Breast epithelium (tissue), 3 donors: Measurements from ENCODE around the gene INSR.

Experiments
- POLR2A ChIP-seq: fragments of 450-650 bp; IDR thresholded peaks from one replicate; pipeline ENCODE4 v1.6.1; 2016; ENCODE audit warnings: antibody characterized with exemption, mild to moderate bottlenecking, moderate library complexity
- POLR2AphosphoS5 ChIP-seq, 3 donors: sonication (generic); formaldehyde crosslinking; IDR thresholded peaks; one replicate each; pipeline ENCODE4 v1.6.1; 2017; ENCODE audit warnings: antibody characterized with exemption in 3 of 3
- TF ChIP-seq, protein P1 (sequence below), 3 donors: fragments of 450-650 bp; IDR thresholded peaks; one replicate each; pipeline ENCODE4 v1.5.1; 2016 to 2017; ENCODE audit warnings: antibody characterized with exemption in 3 of 3, mild to moderate bottlenecking in 3 of 3, moderate library complexity in 3 of 3

DNA sequence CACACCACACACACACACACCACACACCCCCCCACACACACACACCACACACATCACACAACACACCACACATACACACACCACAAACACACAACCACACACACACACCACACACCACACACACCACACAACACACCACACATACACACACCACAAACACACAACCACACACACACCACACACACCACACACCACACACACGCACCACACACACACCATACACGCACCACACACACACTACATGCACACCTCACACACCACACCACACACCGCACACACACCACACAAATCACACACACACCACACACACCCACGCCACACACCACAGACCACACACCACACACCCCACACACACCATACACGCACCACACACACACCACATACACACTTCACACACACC lies 141.2 kb downstream of the INSR start:
- TF ChIP-seq, protein P1, sequence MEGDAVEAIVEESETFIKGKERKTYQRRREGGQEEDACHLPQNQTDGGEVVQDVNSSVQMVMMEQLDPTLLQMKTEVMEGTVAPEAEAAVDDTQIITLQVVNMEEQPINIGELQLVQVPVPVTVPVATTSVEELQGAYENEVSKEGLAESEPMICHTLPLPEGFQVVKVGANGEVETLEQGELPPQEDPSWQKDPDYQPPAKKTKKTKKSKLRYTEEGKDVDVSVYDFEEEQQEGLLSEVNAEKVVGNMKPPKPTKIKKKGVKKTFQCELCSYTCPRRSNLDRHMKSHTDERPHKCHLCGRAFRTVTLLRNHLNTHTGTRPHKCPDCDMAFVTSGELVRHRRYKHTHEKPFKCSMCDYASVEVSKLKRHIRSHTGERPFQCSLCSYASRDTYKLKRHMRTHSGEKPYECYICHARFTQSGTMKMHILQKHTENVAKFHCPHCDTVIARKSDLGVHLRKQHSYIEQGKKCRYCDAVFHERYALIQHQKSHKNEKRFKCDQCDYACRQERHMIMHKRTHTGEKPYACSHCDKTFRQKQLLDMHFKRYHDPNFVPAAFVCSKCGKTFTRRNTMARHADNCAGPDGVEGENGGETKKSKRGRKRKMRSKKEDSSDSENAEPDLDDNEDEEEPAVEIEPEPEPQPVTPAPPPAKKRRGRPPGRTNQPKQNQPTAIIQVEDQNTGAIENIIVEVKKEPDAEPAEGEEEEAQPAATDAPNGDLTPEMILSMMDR (IDR thresholded peaks at IDR 0.05), result no peak
- TF ChIP-seq POLR2A (no peak), POLR2AphosphoS5 (IDR thresholded peaks at IDR 0.05) (no peak)
